ENCODE measurements around the gene PDZD4.

DNA sequence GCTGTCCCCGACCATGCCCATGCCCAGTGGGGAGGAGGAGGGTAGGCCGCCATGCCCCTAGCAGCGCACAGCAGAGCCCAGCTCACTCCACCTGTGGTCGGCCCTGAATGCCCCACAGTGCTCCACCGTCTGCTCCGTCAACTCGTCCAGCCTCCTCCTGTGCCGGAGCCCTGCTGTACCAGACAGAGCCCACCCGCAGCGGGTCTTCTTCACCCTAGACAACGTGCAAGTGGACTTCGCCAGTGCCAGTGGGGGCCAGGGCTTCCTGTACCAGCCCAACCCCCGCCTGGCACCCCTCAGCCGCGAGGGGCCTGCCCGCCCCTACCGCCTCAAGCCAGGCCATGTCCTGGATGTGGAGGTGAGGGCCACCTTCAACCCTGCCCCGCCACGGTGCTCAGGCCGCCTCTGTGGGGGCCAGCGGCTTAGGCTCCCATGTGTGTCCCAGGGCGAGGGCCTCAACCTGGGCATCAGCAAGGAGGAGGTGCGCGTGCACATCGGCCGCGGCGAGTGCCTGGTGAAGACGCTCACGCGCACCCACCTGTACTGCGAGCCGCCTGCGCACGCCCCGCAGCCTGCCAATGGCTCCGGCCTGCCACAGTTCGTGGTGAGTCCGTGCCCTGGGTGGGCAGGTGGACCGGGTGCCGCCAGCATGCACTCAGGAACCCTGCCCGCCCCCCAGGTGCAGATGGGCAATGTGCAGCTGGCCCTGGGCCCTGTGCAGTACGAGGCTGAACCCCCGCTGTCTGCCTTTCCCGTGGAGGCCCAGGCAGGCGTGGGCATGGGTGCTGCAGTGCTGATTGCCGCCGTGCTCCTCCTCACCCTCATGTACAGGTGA lies 56.4 kb downstream of the PDZD4 start:
- TF ChIP-seq EZH2 (IDR thresholded peaks at IDR 0.05; ENCODE audit: borderline replicate concordance, low read length): no peak
- TF ChIP-seq, protein P1, sequence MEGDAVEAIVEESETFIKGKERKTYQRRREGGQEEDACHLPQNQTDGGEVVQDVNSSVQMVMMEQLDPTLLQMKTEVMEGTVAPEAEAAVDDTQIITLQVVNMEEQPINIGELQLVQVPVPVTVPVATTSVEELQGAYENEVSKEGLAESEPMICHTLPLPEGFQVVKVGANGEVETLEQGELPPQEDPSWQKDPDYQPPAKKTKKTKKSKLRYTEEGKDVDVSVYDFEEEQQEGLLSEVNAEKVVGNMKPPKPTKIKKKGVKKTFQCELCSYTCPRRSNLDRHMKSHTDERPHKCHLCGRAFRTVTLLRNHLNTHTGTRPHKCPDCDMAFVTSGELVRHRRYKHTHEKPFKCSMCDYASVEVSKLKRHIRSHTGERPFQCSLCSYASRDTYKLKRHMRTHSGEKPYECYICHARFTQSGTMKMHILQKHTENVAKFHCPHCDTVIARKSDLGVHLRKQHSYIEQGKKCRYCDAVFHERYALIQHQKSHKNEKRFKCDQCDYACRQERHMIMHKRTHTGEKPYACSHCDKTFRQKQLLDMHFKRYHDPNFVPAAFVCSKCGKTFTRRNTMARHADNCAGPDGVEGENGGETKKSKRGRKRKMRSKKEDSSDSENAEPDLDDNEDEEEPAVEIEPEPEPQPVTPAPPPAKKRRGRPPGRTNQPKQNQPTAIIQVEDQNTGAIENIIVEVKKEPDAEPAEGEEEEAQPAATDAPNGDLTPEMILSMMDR (IDR thresholded peaks at IDR 0.05; ENCODE audit: low read length): no peak
